Jurkat, Clone E6-1 (cell line): ENCODE measurements around the gene DDIAS.
"Not testable (repeated sequence)": the region's sequence is repeated elsewhere in the genome, so short reads cannot be mapped to it uniquely, and the experiment has no call there.

ENCODE experiments used
- DNase-seq: peaks from one replicate; pipeline ENCODE4 v3.0.0-alpha.2; 2011; ENCODE audit warnings: low read depth, low spot score
- H3K4me3 ChIP-seq: 2 replicates; pipeline ENCODE4 v1.5.1; 2011; ENCODE audit warnings: mild to moderate bottlenecking, low read length, control low read depth, moderate library complexity

DDIAS gene

GRCh38 chr11:82907371-82907770 is 5.8 kb downstream of the DDIAS start:
- no peak for DNase-seq
- H3K4me3 ChIP-seq: no peak overlapping the region

GRCh38 chr11:82908311-82908710 is 6.8 kb downstream of the DDIAS start:
- no peak for DNase-seq
- no peak overlapping the region for H3K4me3 ChIP-seq

GRCh38 chr11:82909015-82909640 is 7.6 kb downstream of the DDIAS start:
- H3K4me3 ChIP-seq: no peak overlapping the region
- DNase-seq: no peak

DNA sequence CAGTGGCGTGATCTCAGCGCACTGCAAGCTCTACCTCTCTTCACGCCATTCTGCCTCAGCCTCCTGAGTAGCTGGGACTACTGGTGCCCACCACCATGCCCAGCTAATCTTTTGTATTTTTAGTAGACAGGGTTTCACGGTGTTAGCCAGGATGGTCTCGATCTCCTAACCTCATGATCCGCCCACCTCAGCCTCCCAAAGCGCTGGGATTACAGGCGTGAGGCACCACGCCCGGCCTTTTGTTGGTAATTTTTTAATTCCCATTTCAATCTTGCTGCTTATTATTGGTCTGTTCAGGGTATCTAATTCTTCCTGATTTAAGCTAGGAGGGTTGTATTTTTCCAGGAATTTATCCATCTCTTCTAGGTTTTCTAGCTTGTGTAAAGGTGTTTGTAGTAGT is 18.2 kb downstream of the DDIAS start:
- not testable (repeated sequence) for H3K4me3 ChIP-seq, DNase-seq

- not testable (repeated sequence) for H3K4me3 ChIP-seq, DNase-seq
These were observed 18.7 kb downstream of the DDIAS start for GRCh38 chr11:82920227-82920626.

DNA sequence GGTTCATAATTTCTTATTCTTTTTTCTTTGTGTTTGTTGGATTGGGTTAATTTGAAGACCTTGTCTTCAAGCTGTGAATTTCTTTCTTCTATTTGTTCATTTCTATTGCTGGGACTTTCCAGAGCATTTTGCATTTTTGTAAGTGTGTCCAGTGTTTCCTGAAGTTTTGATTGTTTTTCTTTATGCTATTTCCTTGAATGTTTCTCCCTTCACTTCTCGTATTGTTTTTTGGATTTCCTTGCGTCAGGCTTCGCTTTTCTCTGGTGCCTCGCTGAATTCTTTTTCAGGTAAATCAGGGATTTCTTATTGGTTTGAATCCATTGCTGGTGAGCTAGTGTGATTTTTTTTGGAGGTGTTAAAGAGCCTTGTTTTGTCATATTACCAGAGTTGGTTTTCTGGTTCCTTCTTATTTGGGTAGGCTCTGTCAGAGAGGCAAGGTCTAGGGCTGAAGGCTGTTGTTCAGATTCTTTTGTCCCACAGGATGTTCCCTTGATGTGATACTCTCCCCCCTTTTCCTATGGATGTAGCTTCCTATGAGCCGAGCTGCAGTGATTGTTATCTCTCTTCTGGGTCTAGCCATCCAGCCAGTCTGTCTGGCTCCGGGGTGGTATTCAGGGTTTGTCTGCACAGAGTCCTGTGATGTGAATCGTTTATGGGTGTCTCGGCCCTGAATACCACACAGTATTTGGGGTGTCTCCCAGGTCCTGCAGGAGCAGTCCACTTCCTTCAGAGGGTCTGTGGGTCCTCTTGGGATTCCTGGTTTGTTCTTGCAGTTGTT is 21.0 kb downstream of the DDIAS start:
- H3K4me3 ChIP-seq, DNase-seq: not testable (repeated sequence)

DNA sequence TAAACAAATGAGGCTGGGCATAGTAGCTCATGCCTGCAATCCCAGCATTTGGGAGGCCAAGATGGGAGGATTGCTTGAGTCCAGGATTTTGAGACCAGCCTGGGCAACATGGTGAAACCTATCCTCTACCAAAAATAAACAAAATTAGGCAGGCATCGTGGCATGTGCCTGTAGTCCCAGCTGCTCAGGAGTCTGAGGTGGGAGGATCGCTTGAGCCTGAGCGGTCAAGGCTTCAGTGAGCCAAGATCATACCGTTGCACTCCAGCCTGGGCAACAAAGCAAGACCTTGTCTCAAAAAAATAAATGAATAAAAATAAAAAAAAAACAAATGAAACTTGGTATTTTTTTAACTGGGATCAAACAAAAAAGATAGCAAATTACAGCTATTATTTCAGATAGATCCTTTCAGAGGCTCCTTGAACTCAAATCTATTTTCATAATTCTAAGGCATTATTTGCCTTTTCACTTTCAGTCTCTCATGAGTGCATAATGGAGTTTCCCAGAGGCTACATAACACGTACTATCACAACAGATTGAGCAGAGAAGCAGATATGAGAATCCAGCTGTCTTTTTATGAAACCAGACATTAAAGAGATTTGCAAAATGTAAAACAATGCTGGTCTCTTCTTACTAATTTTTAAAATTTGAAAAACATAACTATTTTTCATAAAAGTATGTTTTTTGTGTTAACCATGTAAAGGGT is 23.1 kb downstream of the DDIAS start:
- no peak for DNase-seq
- no peak overlapping the region for H3K4me3 ChIP-seq

DNA sequence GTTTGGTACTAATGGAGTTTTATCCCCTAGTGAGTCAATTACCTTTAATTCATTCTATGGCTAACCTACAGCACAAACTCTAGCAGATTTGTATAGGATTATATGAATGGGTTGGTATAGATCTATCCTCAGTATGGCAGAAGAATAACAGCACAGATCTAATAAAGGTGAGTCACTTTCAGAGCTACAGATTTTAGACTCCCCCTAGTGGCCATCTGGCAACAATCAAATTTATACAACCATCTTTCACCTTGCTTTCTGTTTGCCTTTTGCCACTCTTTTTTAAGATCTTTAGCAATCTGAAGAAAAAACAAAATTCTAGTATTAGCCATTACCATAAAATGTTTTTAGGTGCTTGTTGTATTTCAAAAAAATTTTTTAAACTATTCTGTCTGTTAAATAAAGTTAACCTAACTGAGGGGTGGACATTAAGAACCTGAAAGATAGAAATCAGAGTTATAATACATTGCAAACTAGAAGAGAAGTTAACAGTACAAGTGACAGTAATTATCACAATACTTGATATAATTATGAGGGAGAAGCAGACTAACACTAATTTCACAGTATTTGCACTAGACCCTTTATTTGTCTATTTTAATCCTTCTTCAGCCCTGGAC is 25.8 kb downstream of the DDIAS start:
- H3K4me3 ChIP-seq: no peak overlapping the region

GRCh38 chr11:82929121-82929520 is 27.6 kb downstream of the DDIAS start:
- no peak for DNase-seq
- H3K4me3 ChIP-seq: no peak overlapping the region

More for the DNA sequence above, 25.8 kb downstream of the DDIAS start:
- DNase-seq: peak; percentile 64

DNA sequence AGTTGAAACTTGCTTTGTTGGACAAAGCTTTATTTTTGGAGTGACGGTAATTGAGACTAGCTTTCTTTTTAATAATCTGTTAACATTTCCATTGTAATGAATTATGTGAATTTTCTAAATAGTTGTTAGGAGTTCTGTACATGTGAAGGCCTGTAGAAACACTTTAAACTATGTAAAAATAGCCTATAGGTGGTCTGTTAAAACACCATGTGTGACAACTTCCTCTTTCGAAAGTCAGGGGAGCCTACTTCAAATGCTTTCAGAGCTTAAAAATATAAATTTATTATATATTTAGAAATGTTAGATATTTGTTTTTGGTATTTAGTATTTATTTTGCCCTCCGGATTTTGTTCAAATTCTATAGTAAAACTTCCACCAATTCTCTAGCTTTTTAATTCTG is 28.7 kb downstream of the DDIAS start:
- no peak overlapping the region for H3K4me3 ChIP-seq

GRCh38 chr11:82930734-82931133 is 29.2 kb downstream of the DDIAS start:
- H3K4me3 ChIP-seq: no peak overlapping the region
- no peak for DNase-seq

More for the DNA sequence above, 28.7 kb downstream of the DDIAS start:
- no peak for DNase-seq

DNA sequence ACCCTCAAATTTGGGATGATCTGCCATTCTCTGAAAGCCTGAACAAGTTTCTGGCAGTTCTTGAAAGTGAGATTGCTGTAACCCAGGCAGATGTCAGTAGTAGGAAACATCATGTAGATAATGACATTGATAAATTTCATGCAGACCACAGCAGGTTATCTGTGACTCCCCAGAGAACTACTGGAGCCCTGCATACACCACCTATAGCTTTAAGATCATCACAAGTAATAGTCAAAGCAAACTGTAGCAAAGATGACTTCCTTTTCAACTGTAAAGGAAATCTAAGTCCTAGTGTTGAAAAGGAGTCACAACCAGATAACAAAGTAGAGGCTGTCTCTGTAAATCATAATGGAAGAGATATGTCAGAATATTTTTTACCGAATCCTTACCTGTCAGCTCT is 31.0 kb downstream of the DDIAS start:
- no peak overlapping the region for H3K4me3 ChIP-seq
- peak; percentile 60 for DNase-seq

DNA sequence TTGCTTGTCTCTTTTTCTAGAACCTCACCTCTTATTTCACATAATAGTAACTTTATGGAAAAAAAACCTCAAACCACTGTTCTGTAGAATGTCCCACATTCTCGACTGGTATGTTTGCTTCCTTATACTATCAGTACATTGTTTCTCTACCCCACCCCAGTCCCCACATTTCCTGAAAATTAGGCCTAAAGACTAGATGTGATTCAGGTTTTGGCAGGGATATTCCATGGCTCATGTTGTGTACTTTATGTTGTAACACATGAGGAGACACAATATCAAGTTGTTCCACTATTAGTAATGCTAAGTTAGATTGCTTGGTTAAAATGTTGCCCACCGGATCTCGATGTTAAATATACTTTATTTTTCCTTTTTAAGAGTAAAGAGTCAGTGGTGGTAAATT is 34.7 kb downstream of the DDIAS start:
- H3K4me3 ChIP-seq: no peak overlapping the region
- DNase-seq: no peak

DNA sequence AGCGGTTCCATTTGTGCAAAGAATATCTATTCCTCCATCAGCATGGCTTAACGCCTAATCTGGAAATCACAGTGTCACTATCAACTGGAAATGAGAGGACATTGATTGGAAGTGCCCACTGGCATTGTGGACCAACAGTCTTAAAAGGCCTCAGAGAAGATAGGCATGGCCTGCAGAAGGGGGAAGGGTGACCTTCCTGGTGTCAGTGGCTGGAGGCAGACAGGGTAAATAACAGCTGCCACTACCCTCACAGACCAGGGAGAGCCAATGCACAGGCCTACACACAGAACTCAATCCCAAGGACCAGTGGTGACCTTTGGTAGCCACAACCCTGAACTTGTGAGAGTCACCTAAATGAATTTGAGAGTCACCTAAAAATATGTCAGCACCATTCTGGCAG is 36.0 kb downstream of the DDIAS start:
- H3K4me3 ChIP-seq: no peak overlapping the region
- no peak for DNase-seq

DNA sequence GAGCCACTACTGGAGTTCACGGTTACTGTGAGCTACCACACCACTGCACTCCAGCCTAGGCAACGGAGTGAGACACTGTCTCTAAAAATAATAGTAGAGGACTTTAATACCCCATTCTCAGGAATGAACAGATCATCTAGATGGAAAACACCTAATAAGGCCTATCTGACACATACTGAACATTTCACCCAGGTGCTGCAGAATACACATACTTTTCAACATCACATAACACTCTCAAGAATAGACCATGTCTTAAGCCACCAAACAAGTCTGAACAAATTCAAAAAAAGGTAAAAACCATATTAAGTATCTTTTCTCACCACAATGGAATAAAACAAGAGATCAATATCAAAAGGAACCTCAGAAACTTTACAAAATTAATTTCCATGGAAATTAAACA is 37.9 kb downstream of the DDIAS start:
- no peak for DNase-seq

DNA sequence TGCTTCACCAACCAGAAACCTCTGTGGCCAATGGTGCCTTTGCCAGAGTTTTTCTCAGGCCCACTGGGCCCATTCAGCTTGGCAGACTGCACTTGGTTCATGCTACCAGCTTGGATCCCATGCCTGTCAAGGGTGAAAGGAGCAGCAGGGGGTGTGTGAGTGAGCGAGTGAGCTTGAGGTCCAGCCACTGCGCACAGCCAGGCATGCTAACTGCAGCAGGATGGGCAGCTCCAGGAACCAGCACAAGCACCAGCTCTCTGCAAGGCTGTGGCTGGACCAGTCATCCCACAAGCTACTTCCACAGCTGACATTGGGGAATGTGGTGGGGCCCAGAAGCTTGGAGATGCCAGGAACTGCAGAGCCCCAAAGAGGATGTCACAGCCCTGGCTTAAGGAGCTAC is 40.8 kb downstream of the DDIAS start:
- H3K4me3 ChIP-seq: no peak overlapping the region
- no peak for DNase-seq

More for the DNA sequence above, 37.9 kb downstream of the DDIAS start:
- no peak overlapping the region for H3K4me3 ChIP-seq

GRCh38 chr11:82943430-82943829 is 41.9 kb downstream of the DDIAS start:
- not testable (repeated sequence) for DNase-seq, H3K4me3 ChIP-seq

- no peak for DNase-seq
- H3K4me3 ChIP-seq: no peak overlapping the region
These were observed 42.7 kb downstream of the DDIAS start for GRCh38 chr11:82944198-82944597.

DNA sequence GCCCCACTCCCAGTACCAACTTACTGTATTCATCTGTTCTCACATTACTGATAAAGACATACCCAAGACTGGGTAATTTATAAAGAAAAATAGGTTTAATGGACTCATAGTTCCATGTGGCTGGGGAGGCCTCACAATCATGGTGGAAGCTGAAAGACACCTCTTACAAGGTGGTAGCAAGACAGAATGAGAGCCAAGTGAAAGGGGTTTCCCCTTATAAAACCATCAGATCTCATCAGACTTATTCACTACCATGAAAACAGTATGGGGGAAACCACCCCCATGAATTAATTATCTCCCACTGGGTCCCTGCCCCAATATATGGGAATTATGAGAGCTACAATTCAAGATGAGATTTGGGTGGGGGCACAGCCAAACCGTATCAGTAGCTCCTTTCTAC is 43.5 kb downstream of the DDIAS start:
- not testable (repeated sequence) for H3K4me3 ChIP-seq, DNase-seq

DNA sequence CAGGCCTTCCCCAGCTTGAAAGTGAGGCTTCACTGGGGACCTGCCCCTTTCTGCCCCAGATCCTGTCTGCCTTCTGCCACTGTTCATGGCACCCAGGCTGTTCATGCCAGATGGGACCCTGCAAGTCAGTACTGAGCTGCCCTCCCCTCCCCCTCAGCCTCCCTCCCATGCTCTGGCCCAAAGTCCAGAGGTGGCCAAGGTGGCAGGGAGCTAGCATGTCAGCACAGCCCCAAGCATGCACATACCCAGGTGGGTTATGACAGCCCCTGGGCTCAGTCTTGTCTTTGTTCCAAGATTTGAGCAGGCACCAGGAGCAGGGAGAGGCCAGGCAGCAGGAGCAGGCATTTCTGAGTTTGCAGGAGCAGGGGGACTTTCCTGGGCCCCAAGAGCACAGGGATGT is 44.1 kb downstream of the DDIAS start:
- H3K4me3 ChIP-seq: no peak overlapping the region
- DNase-seq: no peak
